GM23338 (cell line): ENCODE data around the gene DEXI. TPM values are rescaled to one million over a fixed set of nuclear protein-coding genes. Genes with fewer than 3 reads are reported as not detected.

Source experiments
- ATAC-seq: fragments of 200-7000 bp; cut with Tn5 transposase; 3 replicates; pipeline ENCODE4 v1.9.1; 2020
- DNase-seq: peaks from one replicate; pipeline ENCODE4 v3.0.0-alpha.2; 2015; ENCODE audit warnings: low spot score
- H2AFZ ChIP-seq: fragments of 200-600 bp; sonication (generic); 2 replicates; pipeline ENCODE4 v1.8.0; 2016; ENCODE audit warnings: antibody characterized with exemption, mild to moderate bottlenecking, moderate library complexity
- H3F3A ChIP-seq: fragments of 200-600 bp; sonication (generic); replicated peaks from 2 replicates; pipeline ENCODE4 v1.8.0; 2017; ENCODE audit warnings: antibody characterized with exemption, mixed run types, low read depth
- H3K27ac ChIP-seq: fragments of 200-600 bp; sonication (generic); 2 replicates; pipeline ENCODE4 v1.6.1; 2016; ENCODE audit warnings: low read depth
- H3K27me3 ChIP-seq: fragments of 200-600 bp; sonication (generic); 2 replicates; pipeline ENCODE4 v1.8.0; 2016; ENCODE audit warnings: mild to moderate bottlenecking, mixed run types, moderate library complexity; ENCODE audit not compliant: insufficient read depth
- H3K36me3 ChIP-seq: fragments of 200-600 bp; sonication (generic); 2 replicates; pipeline ENCODE4 v1.8.0; 2016; ENCODE audit warnings: mild to moderate bottlenecking; ENCODE audit not compliant: insufficient read depth
- H3K4me1 ChIP-seq: fragments of 200-600 bp; sonication (generic); 2 replicates; pipeline ENCODE4 v1.8.0; 2016; ENCODE audit warnings: mild to moderate bottlenecking, moderate library complexity; ENCODE audit not compliant: insufficient read depth
- H3K4me2 ChIP-seq: fragments of 200-600 bp; sonication (generic); 2 replicates; pipeline ENCODE4 v1.7.1; 2017; ENCODE audit warnings: mixed run types
- H3K4me3 ChIP-seq: fragments of 200-600 bp; sonication (generic); 2 replicates; pipeline ENCODE4 v1.6.1; 2016; ENCODE audit warnings: mixed run types
- H3K79me2 ChIP-seq: fragments of 200-600 bp; sonication (generic); replicated peaks from 2 replicates; pipeline ENCODE4 v1.8.0; 2017; ENCODE audit warnings: mild to moderate bottlenecking; ENCODE audit not compliant: insufficient read depth
- H3K9me2 ChIP-seq: fragments of 200-600 bp; sonication (generic); 2 replicates; pipeline ENCODE4 v1.8.0; 2017; ENCODE audit not compliant: insufficient read depth
- H4K20me1 ChIP-seq: fragments of 200-600 bp; sonication (generic); replicated peaks from 2 replicates; pipeline ENCODE4 v1.8.0; 2017; ENCODE audit warnings: mild to moderate bottlenecking; ENCODE audit not compliant: insufficient read depth
- H3K27ac Mint-ChIP-seq: 2 replicates; pipeline ENCODE4 v1.8.0; 2020; ENCODE audit warnings: inconsistent platforms, mild to moderate bottlenecking, moderate library complexity, mixed read lengths
- H3K27me3 Mint-ChIP-seq: 3 replicates; pipeline ENCODE4 v1.8.0; 2022; ENCODE audit warnings: low read depth, mild to moderate bottlenecking, moderate library complexity, mixed read lengths, inconsistent platforms; ENCODE audit not compliant: insufficient read depth, poor library complexity
- H3K36me3 Mint-ChIP-seq: 3 replicates; pipeline ENCODE4 v1.8.0; 2021; ENCODE audit warnings: low read depth, mild to moderate bottlenecking, inconsistent platforms, moderate library complexity, mixed read lengths
- H3K4me1 Mint-ChIP-seq: 3 replicates; pipeline ENCODE4 v1.8.0; 2020; ENCODE audit warnings: mild to moderate bottlenecking, inconsistent platforms, mixed read lengths
- H3K4me3 Mint-ChIP-seq: 3 replicates; pipeline ENCODE4 v1.8.0; 2021; ENCODE audit warnings: moderate library complexity, mild to moderate bottlenecking, inconsistent platforms, mixed read lengths
- H3K9me3 Mint-ChIP-seq: 3 replicates; pipeline ENCODE4 v1.8.0; 2020; ENCODE audit warnings: moderate library complexity, mild to moderate bottlenecking, inconsistent platforms, mixed read lengths
- CREB1 ChIP-seq: fragments of 250-450 bp; sonication (Bioruptor Pico); IDR thresholded peaks from 2 replicates; pipeline ENCODE4 v1.5.0; 2020; ENCODE audit warnings: low read depth, mild to moderate bottlenecking, moderate library complexity
- EZH2 ChIP-seq: fragments of 200-600 bp; sonication (generic); IDR thresholded peaks from one replicate; pipeline ENCODE4 v1.8.0; 2017; ENCODE audit warnings: antibody characterized with exemption, mild to moderate bottlenecking, low read depth; ENCODE audit not compliant: unreplicated experiment
- EZH2phosphoT487 ChIP-seq: fragments of 200-600 bp; sonication (generic); IDR thresholded peaks from one replicate; pipeline ENCODE4 v1.8.1; 2018; ENCODE audit warnings: antibody characterized with exemption; ENCODE audit not compliant: unreplicated experiment
- JUNB ChIP-seq: IDR thresholded peaks from one replicate; pipeline ENCODE4 v1.6.1; 2016; ENCODE audit warnings: antibody characterized with exemption; ENCODE audit not compliant: unreplicated experiment
- NANOG ChIP-seq: IDR thresholded peaks from 2 replicates; pipeline ENCODE4 v1.6.1; 2016; ENCODE audit warnings: antibody characterized with exemption, borderline replicate concordance
- POLR2AphosphoS5 ChIP-seq: IDR thresholded peaks from 2 replicates; pipeline ENCODE4 v1.6.1; 2016; ENCODE audit warnings: antibody characterized with exemption, low read depth
- REST ChIP-seq: IDR thresholded peaks from one replicate; pipeline ENCODE4 v1.6.1; 2018; ENCODE audit warnings: antibody characterized with exemption; ENCODE audit not compliant: unreplicated experiment
- STAT1 ChIP-seq: IDR thresholded peaks from one replicate; pipeline ENCODE4 v1.6.1; 2016; ENCODE audit warnings: antibody characterized with exemption; ENCODE audit not compliant: unreplicated experiment
- ZNF114 ChIP-seq: fragments of 250-450 bp; sonication (Bioruptor Pico); IDR thresholded peaks from 2 replicates; pipeline ENCODE4 v1.5.0; 2020; ENCODE audit warnings: mild to moderate bottlenecking, moderate library complexity
- ZNF331 ChIP-seq: fragments of 250-450 bp; sonication (Bioruptor Pico); IDR thresholded peaks from 2 replicates; pipeline ENCODE4 v1.5.0; 2020; ENCODE audit warnings: low read depth, mild to moderate bottlenecking, moderate library complexity
- ZNF462 ChIP-seq: fragments of 250-450 bp; sonication (Bioruptor Pico); IDR thresholded peaks from 2 replicates; pipeline ENCODE4 v1.5.0; 2020; ENCODE audit warnings: mild to moderate bottlenecking, moderate library complexity
- polyA plus RNA-seq: library from polyadenylated mRNA; unstranded; fragments of >200 nt; fragmentation: Nextera tagmentation; extraction: Ambion mirVana; gene quantifications from 2 replicates; pipeline ENCODE4 v1.2.1, GENCODE V29; 2016
- total RNA-seq: library from RNA; depleted of rRNA; stranded (reverse); fragments of >200 nt; shearing (Covaris generic); gene quantifications from 2 replicates; pipeline ENCODE4 v1.2.3, GENCODE V29; 2014
- TF ChIP-seq, protein P1 (sequence below): IDR thresholded peaks from 2 replicates; pipeline ENCODE4 v1.6.1; 2016; ENCODE audit warnings: antibody characterized with exemption
- TF ChIP-seq, protein P2 (sequence below), 2 experiments: fragments of 200-600 bp in 1 of 2; sonication (generic) in 1 of 2; conservative IDR thresholded peaks; 2 replicates each; pipeline versions ENCODE4 v1.5.1 to v1.6.1; 2016 to 2017; ENCODE audit warnings: antibody characterized with exemption in 2 of 2, low read depth in 2 of 2, mild to moderate bottlenecking in 2 of 2, moderate library complexity in 1 of 2

The DEXI gene
- total and polyA plus RNA-seq, 2 experiments from 2014 or later = 26.5 to 58.2 TPM

- no peaks in the 10 kb centered on the region for H3F3A ChIP-seq
- no peak overlapping the region for H3K4me3 Mint-ChIP-seq
- no peak overlapping the region for H3K4me3 ChIP-seq
- H2AFZ ChIP-seq = no peak overlapping the region
- H3K27ac ChIP-seq = no peak overlapping the region
- DNase-seq (no peak), ATAC-seq (no peak)
- peaks cover 3% of the 10 kb centered on the region; the same call in 1 of the 3 replicates for H3K4me1 Mint-ChIP-seq
- H4K20me1 ChIP-seq = no peaks in the 10 kb centered on the region
- no peaks in the 10 kb centered on the region; the same call in 2 of the 3 replicates for H3K36me3 Mint-ChIP-seq
- H3K9me2 ChIP-seq = no peaks in the 10 kb centered on the region
- TF ChIP-seq JUNB (no peak), NANOG (no peak), EZH2 (no peak), ZNF331 (no peak), POLR2AphosphoS5 (no peak), STAT1 (no peak), CREB1 (CRISPR knock-in tag) (no peak), EZH2phosphoT487 (no peak), REST (no peak), ZNF462 (CRISPR knock-in tag) (no peak), ZNF114 (CRISPR knock-in tag) (no peak)
- TF ChIP-seq, protein P1, sequence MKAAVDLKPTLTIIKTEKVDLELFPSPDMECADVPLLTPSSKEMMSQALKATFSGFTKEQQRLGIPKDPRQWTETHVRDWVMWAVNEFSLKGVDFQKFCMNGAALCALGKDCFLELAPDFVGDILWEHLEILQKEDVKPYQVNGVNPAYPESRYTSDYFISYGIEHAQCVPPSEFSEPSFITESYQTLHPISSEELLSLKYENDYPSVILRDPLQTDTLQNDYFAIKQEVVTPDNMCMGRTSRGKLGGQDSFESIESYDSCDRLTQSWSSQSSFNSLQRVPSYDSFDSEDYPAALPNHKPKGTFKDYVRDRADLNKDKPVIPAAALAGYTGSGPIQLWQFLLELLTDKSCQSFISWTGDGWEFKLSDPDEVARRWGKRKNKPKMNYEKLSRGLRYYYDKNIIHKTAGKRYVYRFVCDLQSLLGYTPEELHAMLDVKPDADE = no peak
- TF ChIP-seq, protein P2, sequence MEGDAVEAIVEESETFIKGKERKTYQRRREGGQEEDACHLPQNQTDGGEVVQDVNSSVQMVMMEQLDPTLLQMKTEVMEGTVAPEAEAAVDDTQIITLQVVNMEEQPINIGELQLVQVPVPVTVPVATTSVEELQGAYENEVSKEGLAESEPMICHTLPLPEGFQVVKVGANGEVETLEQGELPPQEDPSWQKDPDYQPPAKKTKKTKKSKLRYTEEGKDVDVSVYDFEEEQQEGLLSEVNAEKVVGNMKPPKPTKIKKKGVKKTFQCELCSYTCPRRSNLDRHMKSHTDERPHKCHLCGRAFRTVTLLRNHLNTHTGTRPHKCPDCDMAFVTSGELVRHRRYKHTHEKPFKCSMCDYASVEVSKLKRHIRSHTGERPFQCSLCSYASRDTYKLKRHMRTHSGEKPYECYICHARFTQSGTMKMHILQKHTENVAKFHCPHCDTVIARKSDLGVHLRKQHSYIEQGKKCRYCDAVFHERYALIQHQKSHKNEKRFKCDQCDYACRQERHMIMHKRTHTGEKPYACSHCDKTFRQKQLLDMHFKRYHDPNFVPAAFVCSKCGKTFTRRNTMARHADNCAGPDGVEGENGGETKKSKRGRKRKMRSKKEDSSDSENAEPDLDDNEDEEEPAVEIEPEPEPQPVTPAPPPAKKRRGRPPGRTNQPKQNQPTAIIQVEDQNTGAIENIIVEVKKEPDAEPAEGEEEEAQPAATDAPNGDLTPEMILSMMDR (conservative IDR thresholded peaks at IDR 0.05; ENCODE audit: low read depth in 2 of 2) = no peak
- no peak overlapping the region for H3K4me2 ChIP-seq
- no peaks in the 10 kb centered on the region for H3K9me3 Mint-ChIP-seq
- H3K27ac Mint-ChIP-seq = no peak overlapping the region
- no peaks in the 10 kb centered on the region for H3K79me2 ChIP-seq
- H3K36me3 ChIP-seq = peaks cover 3% of the 10 kb centered on the region; the same call in 1 of the 2 replicates
- peaks cover 3% of the 10 kb centered on the region for H3K27me3 Mint-ChIP-seq
- no peaks in the 10 kb centered on the region for H3K27me3 ChIP-seq
- no peaks in the 10 kb centered on the region for H3K4me1 ChIP-seq
These were observed 27.8 kb upstream of the DEXI start for GRCh38 chr16:10970065-10970464.
